Fibroblast of mammary gland (primary cell): ENCODE results near the gene STH.

Source experiments
- DNase-seq: peaks from one replicate; pipeline ENCODE4 v3.0.0-alpha.2; 2010; ENCODE audit warnings: low read depth
- H3K4me3 ChIP-seq: 2 replicates; pipeline ENCODE4 v1.5.1; 2011; ENCODE audit warnings: low read depth, mild to moderate bottlenecking, low read length, moderate library complexity; ENCODE audit not compliant: control insufficient read depth
- TF ChIP-seq, protein P1 (sequence below): conservative IDR thresholded peaks from 2 replicates; pipeline ENCODE4 v1.5.1; 2011; ENCODE audit warnings: low read depth, low read length, inconsistent platforms; ENCODE audit not compliant: control insufficient read depth, insufficient read depth

STH gene

GRCh38 chr17:46047856-46048255 is 48.8 kb downstream of the STH start:
- TF ChIP-seq, protein P1, sequence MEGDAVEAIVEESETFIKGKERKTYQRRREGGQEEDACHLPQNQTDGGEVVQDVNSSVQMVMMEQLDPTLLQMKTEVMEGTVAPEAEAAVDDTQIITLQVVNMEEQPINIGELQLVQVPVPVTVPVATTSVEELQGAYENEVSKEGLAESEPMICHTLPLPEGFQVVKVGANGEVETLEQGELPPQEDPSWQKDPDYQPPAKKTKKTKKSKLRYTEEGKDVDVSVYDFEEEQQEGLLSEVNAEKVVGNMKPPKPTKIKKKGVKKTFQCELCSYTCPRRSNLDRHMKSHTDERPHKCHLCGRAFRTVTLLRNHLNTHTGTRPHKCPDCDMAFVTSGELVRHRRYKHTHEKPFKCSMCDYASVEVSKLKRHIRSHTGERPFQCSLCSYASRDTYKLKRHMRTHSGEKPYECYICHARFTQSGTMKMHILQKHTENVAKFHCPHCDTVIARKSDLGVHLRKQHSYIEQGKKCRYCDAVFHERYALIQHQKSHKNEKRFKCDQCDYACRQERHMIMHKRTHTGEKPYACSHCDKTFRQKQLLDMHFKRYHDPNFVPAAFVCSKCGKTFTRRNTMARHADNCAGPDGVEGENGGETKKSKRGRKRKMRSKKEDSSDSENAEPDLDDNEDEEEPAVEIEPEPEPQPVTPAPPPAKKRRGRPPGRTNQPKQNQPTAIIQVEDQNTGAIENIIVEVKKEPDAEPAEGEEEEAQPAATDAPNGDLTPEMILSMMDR, result no peak

More at GRCh38 chr17:46047856-46048255, 48.8 kb downstream of the STH start:
- DNase-seq, result no peak
- H3K4me3 ChIP-seq, result no peak overlapping the region
